ENCODE data around the gene PTPRE. TPM values are rescaled to one million over a fixed set of nuclear protein-coding genes. Genes with fewer than 3 reads are reported as not detected.

The PTPRE gene
- polyA plus RNA-seq, 1 of the 3 experiments (the other 2 are of a cell fraction) = 11.8 TPM

GRCh38 chr10:127953876-127954275 lies 47.0 kb downstream of the PTPRE start:
- H3K4me3 ChIP-seq (ENCODE audit: low read depth in 2 of 2, low read length in 1 of 2) = no peak overlapping the region
- 100% methylated on average over 1 of the region's 1 CpG for WGBS (ENCODE audit: low lambda C conversion rate)
- no peaks in the 10 kb centered on the region for H3K79me2 ChIP-seq (ENCODE audit: insufficient read depth)
- H3F3A ChIP-seq (replicated peaks; ENCODE audit: insufficient read depth) = no peaks in the 10 kb centered on the region
- H3K27me3 ChIP-seq (ENCODE audit: insufficient read depth) = no peaks in the 10 kb centered on the region
- ChIA-PET CTCF (interaction anchor here (0.9 kb wide), 1 partner anchor 9 kb away, joined by 3 read pairs; no protein-coding TSS in a partner anchor), POLR2A (no interaction called here)
- H2AFZ ChIP-seq (ENCODE audit: low read depth) = no peak overlapping the region
- no peak overlapping the region for H3K9ac ChIP-seq
- no peak overlapping the region for H3K4me2 ChIP-seq
- H3K36me3 ChIP-seq (replicated peaks in 1 of 2; ENCODE audit: control insufficient read depth in 1 of 2, insufficient read depth in 2 of 2, low read length in 1 of 2) = no peaks in the 10 kb centered on the region
- no peak overlapping the region for H3K27ac ChIP-seq (ENCODE audit: low read depth in 2 of 2, low read length in 1 of 2)
- TF ChIP-seq RAD21 (IDR thresholded peaks at IDR 0.05; ENCODE audit: low read length) = no peak
- no peak for TF ChIP-seq TCF12 (IDR thresholded peaks at IDR 0.05)
- TF ChIP-seq TAF1 (IDR thresholded peaks at IDR 0.05; ENCODE audit: borderline replicate concordance, low read depth, low read length) = no peak
- no peak for TF ChIP-seq NFIC (IDR thresholded peaks at IDR 0.05; ENCODE audit: borderline replicate concordance)
- TF ChIP-seq RXRA (IDR thresholded peaks at IDR 0.05; ENCODE audit: borderline replicate concordance, low read depth) = no peak
- no peak for TF ChIP-seq MEF2A (IDR thresholded peaks at IDR 0.05; ENCODE audit: borderline replicate concordance, low read depth)
- TF ChIP-seq ELF1 (IDR thresholded peaks at IDR 0.05) = no peak
- H3K9me3 ChIP-seq = no peaks in the 10 kb centered on the region
- H3K4me1 ChIP-seq (ENCODE audit: control insufficient read depth in 1 of 2, insufficient read depth in 2 of 2, low read depth in 1 of 2, low read length in 1 of 2) = no peaks in the 10 kb centered on the region; a peak in 1 of 4 replicates
- H3K9me2 ChIP-seq = no peaks in the 10 kb centered on the region
- DNase-seq = no peak
- no peaks in the 10 kb centered on the region for H4K20me1 ChIP-seq (ENCODE audit: insufficient read depth)

- Histone ChIP-seq H3K36me3 (replicated peaks in 1 of 2; ENCODE audit: control insufficient read depth in 1 of 2, insufficient read depth in 2 of 2, low read length in 1 of 2) (no peaks in the 10 kb centered on the region), H3K9ac (no peak overlapping the region), H4K20me1 (ENCODE audit: insufficient read depth) (no peaks in the 10 kb centered on the region), H3K4me2 (no peak overlapping the region), H3K27ac (ENCODE audit: low read depth in 2 of 2, low read length in 1 of 2) (no peak overlapping the region), H3F3A (replicated peaks; ENCODE audit: insufficient read depth) (no peaks in the 10 kb centered on the region), H3K9me2 (no peaks in the 10 kb centered on the region), H3K4me3 (ENCODE audit: low read depth in 2 of 2, low read length in 1 of 2) (no peak overlapping the region), H3K9me3 (no peaks in the 10 kb centered on the region), H3K27me3 (ENCODE audit: insufficient read depth) (no peaks in the 10 kb centered on the region), H3K4me1 (ENCODE audit: control insufficient read depth in 1 of 2, insufficient read depth in 2 of 2, low read depth in 1 of 2, low read length in 1 of 2) (no peaks in the 10 kb centered on the region; a peak in 1 of 4 replicates), H3K79me2 (ENCODE audit: insufficient read depth) (no peaks in the 10 kb centered on the region), H2AFZ (ENCODE audit: low read depth) (no peak overlapping the region)
- TF ChIP-seq EP300 (IDR thresholded peaks at IDR 0.05; ENCODE audit: borderline replicate concordance in 1 of 2, low read depth in 1 of 2, low read length in 1 of 2) (no peak), POLR2AphosphoS5 (IDR thresholded peaks at IDR 0.05; ENCODE audit: low read depth, low read length) (no peak), NFIC (IDR thresholded peaks at IDR 0.05; ENCODE audit: borderline replicate concordance) (no peak), RCOR1 (IDR thresholded peaks at IDR 0.05; ENCODE audit: low read length) (no peak), FOSL2 (IDR thresholded peaks at IDR 0.05; ENCODE audit: borderline replicate concordance, low read depth) (no peak), RXRA (IDR thresholded peaks at IDR 0.05; ENCODE audit: borderline replicate concordance, low read depth) (no peak), GABPA (IDR thresholded peaks at IDR 0.05; ENCODE audit: low read depth) (no peak), YY1 (IDR thresholded peaks at IDR 0.05; ENCODE audit: low read depth) (no peak), REST (IDR thresholded peaks at IDR 0.05; ENCODE audit: low read depth, low read length) (no peak)
- 44% methylated on average over 1 of the region's 1 CpG for WGBS (ENCODE audit: low lambda C conversion rate)
- POLR2A ChIA-PET = no interaction called here
- DNase-seq = no peak
- CTCF ChIA-PET = interaction anchor here (1.2 to 2.9 kb wide), 5 partner anchors 8 to 53 kb away, joined by 3 to 16 read pairs (median 4); partner anchors contain the start of gene PTPRE
Measured at GRCh38 chr10:127959428-127959827, 52.5 kb downstream of the PTPRE start.
